Breast epithelium (tissue), 3 donors: ENCODE results near the gene DDX41.

Source experiments
- CTCF ChIP-seq, 3 donors: fragments of 450-650 bp; IDR thresholded peaks; one replicate each; pipeline ENCODE4 v1.5.1; 2016 to 2017; ENCODE audit warnings: antibody characterized with exemption in 3 of 3, mild to moderate bottlenecking in 3 of 3, moderate library complexity in 3 of 3
- POLR2A ChIP-seq: fragments of 450-650 bp; IDR thresholded peaks from one replicate; pipeline ENCODE4 v1.6.1; 2016; ENCODE audit warnings: antibody characterized with exemption, mild to moderate bottlenecking, moderate library complexity

GRCh38 chr5:177508221-177508611, 8.5 kb downstream of the DDX41 start:
- TF ChIP-seq CTCF (IDR thresholded peaks at IDR 0.05) (no peak), POLR2A (no peak)
